GM21529 (cell line): ENCODE data around the gene USH2A.

Experiments
- ATAC-seq: cut with Tn5 transposase; IDR thresholded peaks from one replicate; pipeline ENCODE4 v1.9.1; 2021; ENCODE audit not compliant: unreplicated experiment

Gene USH2A

GRCh38 chr1:215970406-215970805 lies 452.8 kb downstream of the USH2A start:
- no peak for ATAC-seq

GRCh38 chr1:215963621-215964020 lies 459.6 kb downstream of the USH2A start:
- ATAC-seq: no peak

- no peak for ATAC-seq
Measured at GRCh38 chr1:215963040-215963439, 460.2 kb downstream of the USH2A start.

- no peak for ATAC-seq
Measured at GRCh38 chr1:215958841-215959240, 464.4 kb downstream of the USH2A start.

GRCh38 chr1:215957663-215958062 lies 465.6 kb downstream of the USH2A start:
- ATAC-seq: no peak

- no peak for ATAC-seq
Measured at GRCh38 chr1:215932558-215932957, 490.7 kb downstream of the USH2A start.

- no peak for ATAC-seq
Measured at GRCh38 chr1:215926670-215927069, 496.6 kb downstream of the USH2A start.

GRCh38 chr1:215923129-215923824 lies 500.0 kb downstream of the USH2A start:
- ATAC-seq: no peak

GRCh38 chr1:215911406-215911968 lies 511.8 kb downstream of the USH2A start:
- ATAC-seq: no peak

GRCh38 chr1:215905493-215906115 lies 517.6 kb downstream of the USH2A start:
- no peak for ATAC-seq

- ATAC-seq: no peak
Measured at GRCh38 chr1:215900684-215901083, 522.6 kb downstream of the USH2A start.

GRCh38 chr1:215899901-215900300 lies 523.3 kb downstream of the USH2A start:
- ATAC-seq: no peak

GRCh38 chr1:215895893-215896292 lies 527.4 kb downstream of the USH2A start:
- ATAC-seq: no peak

- ATAC-seq: no peak
Measured at GRCh38 chr1:215895276-215895675, 528.0 kb downstream of the USH2A start.

- ATAC-seq: no peak
Measured at GRCh38 chr1:215894617-215895016, 528.6 kb downstream of the USH2A start.

GRCh38 chr1:215891266-215892057 lies 531.8 kb downstream of the USH2A start:
- ATAC-seq: no peak

- ATAC-seq: peak; percentile 78
Measured at GRCh38 chr1:215890438-215890837, 532.8 kb downstream of the USH2A start.

- ATAC-seq: no peak
Measured at GRCh38 chr1:215889871-215890270, 533.4 kb downstream of the USH2A start.

- no peak for ATAC-seq
Measured at GRCh38 chr1:215888159-215888558, 535.1 kb downstream of the USH2A start.

GRCh38 chr1:215887627-215888026 lies 535.6 kb downstream of the USH2A start:
- no peak for ATAC-seq

- no peak for ATAC-seq
Measured at GRCh38 chr1:215883004-215883403, 540.2 kb downstream of the USH2A start.

- peak; percentile 86 for ATAC-seq
Measured at GRCh38 chr1:215878843-215879242, 544.4 kb downstream of the USH2A start.
